Heart left ventricle (tissue), 13 donors: ENCODE measurements around the gene GRIA3.

Source experiments
- POLR2A ChIP-seq, 2 donors: fragments of 450-650 bp; IDR thresholded peaks; one replicate each; pipeline ENCODE4 v1.6.1; 2017; ENCODE audit warnings: antibody characterized with exemption in 2 of 2, mild to moderate bottlenecking in 2 of 2, moderate library complexity in 2 of 2
- TF ChIP-seq, protein P1 (sequence below), 12 donors: fragments of 200-600 bp; sonication (generic) in 4 of 12; IDR thresholded peaks; one replicate each; pipeline versions ENCODE4 v1.5.0 to v1.8.0; 2018 to 2022; ENCODE audit warnings: antibody characterized with exemption in 12 of 12, mild to moderate bottlenecking in 5 of 12
- donor health status: ischemic (EF 13 %, LVEDD 7.1; RV severe dilation, severe dysfunction).
- donor health status: DM: no; HTN: yes; CAD: no.
- donor health status: DM: no; HTN: no; CAD: no.
- donor health status: ischemic (EF 25% LVEDD 6.9; RV normal size, moderate dysfunction).
- donor health status: ischemic (EF 25% LVEDD 5.7; RV mildly dilated, moderate dysfunction).
- donor health status: ischemic (EF 35%, LVEDD 5.7; RV mildly dilated, moderate dysfunction).
- donor health status: nonischemic (EF 11% LVEDD 7.7; RV severe dilation, severe dysfunction).
- donor health status: DM: yes; HTN: yes; CAD: no.
- donor health status: PGD.
- donor health status: ischemic (EF 29% LVEDD 5.4; RV normal size, mild dysfunction).
- donor health status: nonischemic (EF 23%, LVEDD 6.1; RV moderate dilation, normal function).

DNA sequence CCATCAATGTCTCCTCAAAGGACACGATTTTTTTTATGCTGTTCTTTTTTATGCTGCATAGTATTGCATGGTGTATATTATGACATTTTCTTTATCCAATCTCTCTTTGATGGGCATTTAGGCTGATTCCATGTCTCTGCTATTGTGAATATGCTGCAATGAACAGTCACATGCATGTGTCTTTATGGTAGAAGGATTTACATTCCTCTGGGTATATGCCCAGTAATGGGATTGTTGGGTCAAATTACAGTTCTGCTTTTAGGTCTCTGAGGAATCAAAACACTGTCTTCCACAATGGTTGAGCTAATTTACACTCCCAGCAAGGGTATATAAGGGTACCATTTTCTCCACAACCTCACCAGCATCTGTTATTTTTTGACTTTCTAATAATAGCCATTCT lies 113.9 kb downstream of the GRIA3 start:
- TF ChIP-seq, protein P1, sequence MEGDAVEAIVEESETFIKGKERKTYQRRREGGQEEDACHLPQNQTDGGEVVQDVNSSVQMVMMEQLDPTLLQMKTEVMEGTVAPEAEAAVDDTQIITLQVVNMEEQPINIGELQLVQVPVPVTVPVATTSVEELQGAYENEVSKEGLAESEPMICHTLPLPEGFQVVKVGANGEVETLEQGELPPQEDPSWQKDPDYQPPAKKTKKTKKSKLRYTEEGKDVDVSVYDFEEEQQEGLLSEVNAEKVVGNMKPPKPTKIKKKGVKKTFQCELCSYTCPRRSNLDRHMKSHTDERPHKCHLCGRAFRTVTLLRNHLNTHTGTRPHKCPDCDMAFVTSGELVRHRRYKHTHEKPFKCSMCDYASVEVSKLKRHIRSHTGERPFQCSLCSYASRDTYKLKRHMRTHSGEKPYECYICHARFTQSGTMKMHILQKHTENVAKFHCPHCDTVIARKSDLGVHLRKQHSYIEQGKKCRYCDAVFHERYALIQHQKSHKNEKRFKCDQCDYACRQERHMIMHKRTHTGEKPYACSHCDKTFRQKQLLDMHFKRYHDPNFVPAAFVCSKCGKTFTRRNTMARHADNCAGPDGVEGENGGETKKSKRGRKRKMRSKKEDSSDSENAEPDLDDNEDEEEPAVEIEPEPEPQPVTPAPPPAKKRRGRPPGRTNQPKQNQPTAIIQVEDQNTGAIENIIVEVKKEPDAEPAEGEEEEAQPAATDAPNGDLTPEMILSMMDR (IDR thresholded peaks at IDR 0.05) = no peak
- TF ChIP-seq POLR2A (IDR thresholded peaks at IDR 0.05) = no peak
